GM18507 (cell line): ENCODE measurements around the gene EGLN2.
A peak's percentile ranks its signal among the peaks of the same experiment; 100 is the strongest.
"Not testable (repeated sequence)": the region's sequence is repeated elsewhere in the genome, so short reads cannot be mapped to it uniquely, and the experiment has no call there.

Experiments used
- DNase-seq: peaks from one replicate; pipeline ENCODE4 v3.0.0; 2011; ENCODE audit warnings: low read depth; ENCODE audit not compliant: insufficient read length; ENCODE audit errors: extremely low spot score
- FAIRE-seq: peaks from 2 replicates; lab custom pipeline; 2011; peaks lifted over from hg19 to GRCh38; lab: Jason Lieb, UNC

EGLN2 gene

DNA sequence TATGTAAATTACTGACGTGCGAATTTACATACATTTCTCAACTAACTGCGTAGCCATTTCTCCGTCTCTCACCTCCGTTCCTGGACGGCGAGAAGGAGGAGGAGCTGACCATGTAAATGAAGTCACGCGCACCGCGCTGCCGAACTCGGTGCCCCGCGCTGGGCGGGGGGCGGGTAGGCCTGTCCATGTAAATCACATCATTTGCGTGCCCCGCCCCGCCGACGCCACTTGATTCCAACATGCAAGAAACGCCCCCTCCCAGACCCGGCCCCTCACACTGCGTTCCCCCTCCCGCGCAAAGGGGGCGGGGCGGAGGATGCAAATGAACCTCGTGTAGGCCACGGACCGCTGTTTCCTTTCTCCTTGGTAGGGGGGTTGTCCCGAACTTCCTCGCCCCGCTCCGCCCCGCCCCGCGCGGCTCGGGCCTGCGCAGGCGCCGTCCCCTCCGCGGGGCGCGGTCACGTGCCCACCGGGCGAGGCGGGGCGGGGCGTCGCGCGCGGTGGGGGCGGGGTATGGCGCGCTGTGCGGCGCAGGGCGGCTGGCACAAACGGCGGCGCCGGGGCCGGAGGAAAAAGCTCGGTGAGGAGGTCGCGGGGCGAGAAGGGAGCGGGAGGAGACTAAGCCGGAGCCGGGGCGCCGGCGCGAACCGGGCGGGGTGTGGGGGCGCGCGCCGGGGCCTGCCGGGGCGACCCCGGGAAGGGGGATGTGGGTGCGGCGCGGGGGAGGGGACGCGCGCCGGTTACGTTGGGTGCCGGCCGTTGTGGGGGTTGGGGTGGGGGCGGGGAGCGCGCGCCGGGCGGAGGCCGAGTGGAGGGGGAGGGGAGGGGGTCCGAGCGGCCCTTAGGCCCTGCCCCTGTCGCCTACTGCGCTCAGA, at the start of gene EGLN2:
EGLN2 (plus strand) TSS at position 509 of the 875 bp plus-strand sequence. CDS start 1,382 bp downstream, outside the sequence.
- peak; percentile 98 for FAIRE-seq

GRCh38 chr19:40750058-40750873, 48.7 kb upstream of the EGLN2 start, which contains the start of gene ACTMAP:
ACTMAP (minus strand) TSS chr19:40750477; CDS start chr19:40749803, 674 bp downstream.
- DNase-seq (peak; percentile 89), FAIRE-seq (peak; percentile 99)

More for the DNA sequence above, at the start of gene EGLN2:
- DNase-seq: peak; percentile 82

DNA sequence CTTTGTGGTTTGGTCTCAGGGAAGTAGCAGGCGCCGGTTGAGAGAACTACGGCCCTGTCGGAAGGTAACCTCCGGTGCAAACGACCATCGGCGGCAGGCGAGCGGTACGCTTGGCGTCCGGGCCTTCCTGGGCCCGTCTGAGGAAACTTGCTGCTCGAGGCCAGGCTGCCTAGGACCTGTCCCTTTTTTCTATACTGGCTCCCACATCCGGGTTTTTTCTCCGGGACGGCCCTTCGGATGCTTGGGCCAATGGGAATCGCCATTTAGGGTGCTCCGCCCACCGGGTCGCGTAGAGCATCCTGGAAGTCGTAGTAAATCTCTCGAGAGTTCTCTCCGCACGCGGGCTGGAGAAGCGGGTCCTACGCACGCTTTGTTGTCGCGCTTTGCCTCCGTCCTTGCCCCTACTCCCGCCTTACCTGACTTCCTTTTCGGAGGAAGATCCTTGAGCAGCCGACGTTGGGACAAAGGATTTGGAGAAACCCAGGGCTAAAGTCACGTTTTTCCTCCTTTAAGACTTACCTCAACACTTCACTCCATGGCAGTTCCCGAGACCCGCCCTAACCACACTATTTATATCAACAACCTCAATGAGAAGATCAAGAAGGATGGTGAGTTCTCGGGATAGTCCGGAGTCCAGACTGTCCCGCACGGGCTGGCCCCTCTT, 48.0 kb upstream of the EGLN2 start, which contains the start of gene SNRPA:
SNRPA (plus strand) TSS at position 330 of the 664 bp plus-strand sequence; CDS start at position 536, 206 bp downstream.
- DNase-seq (peak; percentile 75), FAIRE-seq (no peak)

- no peak for FAIRE-seq
Measured at GRCh38 chr19:40752257-40752781, 46.7 kb upstream of the EGLN2 start.

GRCh38 chr19:40754611-40755247, 44.3 kb upstream of the EGLN2 start:
- FAIRE-seq (peak; percentile 75), DNase-seq (no peak)

More at GRCh38 chr19:40752257-40752781, 46.7 kb upstream of the EGLN2 start:
- no peak for DNase-seq

GRCh38 chr19:40755248-40755624, 43.8 kb upstream of the EGLN2 start:
- no peak for FAIRE-seq
- no peak for DNase-seq

DNA sequence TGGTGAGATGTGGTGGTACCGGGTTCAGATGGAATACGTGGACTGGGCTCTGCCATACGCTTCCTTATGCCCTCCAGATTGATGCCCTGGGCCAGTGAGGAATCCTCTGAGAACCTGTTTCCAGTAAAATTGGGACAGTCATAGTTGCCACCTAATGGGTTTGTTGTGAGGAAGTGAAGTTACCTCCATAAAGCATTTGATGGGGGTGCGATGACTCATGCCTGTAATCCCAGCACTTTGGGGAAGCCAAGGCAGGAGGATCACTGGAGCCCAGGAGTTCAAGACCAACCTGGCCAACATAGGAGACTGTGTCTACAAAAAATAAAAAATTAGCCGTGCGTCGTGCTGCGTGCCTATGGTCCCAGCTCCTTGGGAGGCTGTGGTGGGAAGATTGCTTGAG, 43.2 kb upstream of the EGLN2 start:
- FAIRE-seq: no peak
- DNase-seq: no peak

DNA sequence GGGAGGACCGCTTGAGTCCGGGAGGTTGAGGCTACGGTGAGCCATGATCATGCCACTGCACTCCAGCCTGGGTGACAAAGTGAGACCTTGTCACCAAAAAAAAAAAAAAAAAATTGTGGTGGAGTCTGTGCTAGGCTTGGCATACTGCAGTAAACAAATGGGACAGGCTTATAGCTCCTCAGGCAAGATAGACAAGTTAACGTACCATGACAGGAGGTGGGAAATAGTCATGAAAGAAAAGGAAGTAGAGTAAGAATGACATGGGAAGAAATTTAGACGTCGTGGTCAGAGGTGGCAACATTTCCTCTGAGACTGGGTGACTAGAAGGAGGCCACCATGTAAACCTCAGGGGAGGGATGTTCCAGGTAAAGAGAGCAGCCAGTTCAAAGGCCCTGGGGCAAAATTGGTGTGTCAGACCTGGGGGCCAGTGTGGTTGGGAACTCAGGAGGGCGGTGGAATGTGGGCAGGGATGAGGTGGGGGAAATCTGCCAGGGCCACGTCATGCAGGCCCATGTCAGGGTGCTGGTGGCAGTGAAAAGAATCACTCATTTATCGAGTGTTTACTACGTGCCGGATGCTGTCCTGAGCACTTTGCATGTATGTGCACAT, 42.4 kb upstream of the EGLN2 start:
- no peak for FAIRE-seq
- no peak for DNase-seq

GRCh38 chr19:40758491-40758890, 40.5 kb upstream of the EGLN2 start:
- DNase-seq (no peak), FAIRE-seq (no peak)

DNA sequence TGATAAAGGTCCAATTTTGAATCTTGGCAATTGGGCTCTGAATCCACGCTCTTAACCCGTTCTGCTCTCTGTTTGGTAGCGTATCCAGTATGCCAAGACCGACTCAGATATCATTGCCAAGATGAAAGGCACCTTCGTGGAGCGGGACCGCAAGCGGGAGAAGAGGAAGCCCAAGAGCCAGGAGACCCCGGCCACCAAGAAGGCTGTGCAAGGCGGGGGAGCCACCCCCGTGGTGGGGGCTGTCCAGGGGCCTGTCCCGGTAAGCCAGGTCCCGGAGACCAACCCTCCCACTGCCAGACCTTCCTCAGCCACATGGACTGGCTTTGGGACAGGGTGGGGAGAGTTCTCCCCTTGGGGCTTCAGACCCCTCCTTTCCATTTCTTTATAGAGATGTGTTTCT, 39.6 kb upstream of the EGLN2 start:
- FAIRE-seq (no peak), DNase-seq (no peak)

- DNase-seq (no peak), FAIRE-seq (no peak)
Measured at GRCh38 chr19:40762754-40763470, 36.1 kb upstream of the EGLN2 start.

DNA sequence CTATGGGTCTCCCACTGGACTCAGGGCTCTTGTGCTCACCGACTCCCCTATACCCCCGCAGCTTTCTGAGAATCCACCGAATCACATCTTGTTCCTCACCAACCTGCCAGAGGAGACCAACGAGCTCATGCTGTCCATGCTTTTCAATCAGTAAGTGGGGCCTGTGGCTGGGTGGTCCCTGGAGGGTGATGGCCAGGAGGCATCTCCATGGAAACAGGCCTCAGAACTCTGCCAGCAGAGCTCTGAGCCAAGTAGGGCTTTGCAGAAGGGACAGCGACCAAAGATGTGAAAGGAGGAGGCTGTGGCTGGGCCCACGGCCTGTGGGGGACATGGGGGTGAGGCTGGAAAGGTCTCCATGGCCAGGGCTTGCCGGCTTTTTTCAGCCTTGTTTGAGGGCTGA, 35.5 kb upstream of the EGLN2 start:
- DNase-seq: no peak
- no peak for FAIRE-seq

- FAIRE-seq (no peak), DNase-seq (no peak)
Measured at GRCh38 chr19:40763963-40764362, 35.0 kb upstream of the EGLN2 start.

- FAIRE-seq, DNase-seq: not testable (repeated sequence)
Measured at GRCh38 chr19:40766385-40766784, 32.6 kb upstream of the EGLN2 start.

- FAIRE-seq (no peak), DNase-seq (no peak)
Measured at GRCh38 chr19:40768869-40769268, 30.1 kb upstream of the EGLN2 start.

- not testable (repeated sequence) for DNase-seq, FAIRE-seq
Measured at GRCh38 chr19:40771101-40771862, 27.7 kb upstream of the EGLN2 start.

- no peak for FAIRE-seq
- no peak for DNase-seq
Measured at GRCh38 chr19:40774916-40775631, 23.9 kb upstream of the EGLN2 start, which contains the start of gene MIA. MIA (plus strand) TSS chr19:40775521; CDS start chr19:40775543, 22 bp downstream.
